ENCODE results near the gene GID8. TPM values are rescaled to one million over a fixed set of nuclear protein-coding genes. Genes with fewer than 3 reads are reported as not detected.

GID8 gene
- total and polyA plus RNA-seq, 4 donors: 11.0 to 35.4 (median 23.7) TPM

- H3K4me3 ChIP-seq: no peak overlapping the region
- 95 to 98% methylated on average over 11 of the region's 11 CpGs for WGBS, 2 donors
- H3K27me3 ChIP-seq (ENCODE audit: control insufficient read depth in 3 of 3, insufficient read depth in 3 of 3, low read length in 2 of 3): no peaks in the 10 kb centered on the region
- ATAC-seq (ENCODE audit: insufficient read depth, low FRiP score) (no peak), DNase-seq (no peak)
- H3K27ac ChIP-seq (ENCODE audit: low read depth in 1 of 2, low read length in 1 of 2): no peak overlapping the region
- TF ChIP-seq, protein P1, sequence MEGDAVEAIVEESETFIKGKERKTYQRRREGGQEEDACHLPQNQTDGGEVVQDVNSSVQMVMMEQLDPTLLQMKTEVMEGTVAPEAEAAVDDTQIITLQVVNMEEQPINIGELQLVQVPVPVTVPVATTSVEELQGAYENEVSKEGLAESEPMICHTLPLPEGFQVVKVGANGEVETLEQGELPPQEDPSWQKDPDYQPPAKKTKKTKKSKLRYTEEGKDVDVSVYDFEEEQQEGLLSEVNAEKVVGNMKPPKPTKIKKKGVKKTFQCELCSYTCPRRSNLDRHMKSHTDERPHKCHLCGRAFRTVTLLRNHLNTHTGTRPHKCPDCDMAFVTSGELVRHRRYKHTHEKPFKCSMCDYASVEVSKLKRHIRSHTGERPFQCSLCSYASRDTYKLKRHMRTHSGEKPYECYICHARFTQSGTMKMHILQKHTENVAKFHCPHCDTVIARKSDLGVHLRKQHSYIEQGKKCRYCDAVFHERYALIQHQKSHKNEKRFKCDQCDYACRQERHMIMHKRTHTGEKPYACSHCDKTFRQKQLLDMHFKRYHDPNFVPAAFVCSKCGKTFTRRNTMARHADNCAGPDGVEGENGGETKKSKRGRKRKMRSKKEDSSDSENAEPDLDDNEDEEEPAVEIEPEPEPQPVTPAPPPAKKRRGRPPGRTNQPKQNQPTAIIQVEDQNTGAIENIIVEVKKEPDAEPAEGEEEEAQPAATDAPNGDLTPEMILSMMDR (IDR thresholded peaks at IDR 0.05; ENCODE audit: control extremely low read depth, extremely low read depth): no peak
- no peak overlapping the region for H3K9ac ChIP-seq (ENCODE audit: insufficient read depth in 1 of 2, low read length in 2 of 2)
- no peaks in the 10 kb centered on the region for H3K9me3 ChIP-seq (ENCODE audit: control insufficient read depth in 4 of 4, insufficient read depth in 3 of 4, low read length in 3 of 4)
- peaks cover 4 to 10% (median 6%) of the 10 kb centered on the region in 5 donors for H3K4me1 ChIP-seq (ENCODE audit: control insufficient read depth in 5 of 5, insufficient read depth in 5 of 5, low read length in 5 of 5)
- peaks cover 42 to 65% (median 52%) of the 10 kb centered on the region in 4 donors for H3K36me3 ChIP-seq (ENCODE audit: control insufficient read depth in 4 of 4, insufficient read depth in 4 of 4, low read length in 4 of 4)
These were observed 27.7 kb upstream of the GID8 start for GRCh38 chr20:62910217-62910766.

- no peak overlapping the region for H3K27ac ChIP-seq (ENCODE audit: low read depth in 1 of 2, low read length in 1 of 2)
- peaks cover 4 to 14% (median 6%) of the 10 kb centered on the region in 5 donors for H3K4me1 ChIP-seq (ENCODE audit: control insufficient read depth in 5 of 5, insufficient read depth in 5 of 5, low read length in 5 of 5)
- no peak overlapping the region for H3K9ac ChIP-seq (ENCODE audit: insufficient read depth in 1 of 2, low read length in 2 of 2)
- 95 to 96% methylated on average over 41 to 45 of the region's 45 CpGs for WGBS, 2 donors
- DNase-seq: no peak
- H3K9me3 ChIP-seq (ENCODE audit: control insufficient read depth in 4 of 4, insufficient read depth in 3 of 4, low read length in 3 of 4): no peaks in the 10 kb centered on the region
- no peak overlapping the region for H3K4me3 ChIP-seq
- H3K27me3 ChIP-seq (ENCODE audit: control insufficient read depth in 3 of 3, insufficient read depth in 3 of 3, low read length in 2 of 3): no peaks in the 10 kb centered on the region
- TF ChIP-seq, protein P1 (IDR thresholded peaks at IDR 0.05; ENCODE audit: control extremely low read depth, extremely low read depth): no peak
- ATAC-seq (ENCODE audit: insufficient read depth, low FRiP score): no peak
- peaks cover 37 to 59% (median 46%) of the 10 kb centered on the region in 4 donors for H3K36me3 ChIP-seq (ENCODE audit: control insufficient read depth in 4 of 4, insufficient read depth in 4 of 4, low read length in 4 of 4)
These were observed 27.0 kb upstream of the GID8 start for GRCh38 chr20:62910777-62911497.

DNA sequence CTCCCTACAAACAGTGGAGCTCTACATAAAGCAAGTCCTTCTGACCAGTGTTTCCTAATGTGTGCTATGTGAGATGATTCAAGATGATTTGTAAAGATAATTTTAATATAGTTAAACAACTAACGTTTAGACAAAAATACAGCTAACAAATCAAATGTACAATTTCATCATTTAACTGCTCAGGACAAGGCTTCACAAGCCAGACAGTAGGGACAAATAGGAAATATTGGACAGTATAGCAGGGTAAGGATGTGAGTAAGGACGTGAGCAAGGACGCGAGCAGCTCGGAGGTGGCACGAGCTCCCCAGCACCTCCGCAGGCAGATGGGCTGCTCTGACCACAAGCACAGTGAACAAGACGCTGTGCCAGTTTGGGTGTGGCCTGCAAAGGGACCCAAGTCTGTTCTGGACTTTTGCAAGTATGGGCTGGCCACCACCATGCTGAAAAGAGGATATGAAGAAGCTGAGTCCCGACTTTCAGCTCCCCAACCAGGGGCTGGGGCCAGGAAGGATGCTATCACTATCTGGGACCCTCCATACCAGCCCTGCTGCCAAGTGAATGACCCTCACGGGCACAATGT is 26.2 kb upstream of the GID8 start:
- H3K36me3 ChIP-seq (ENCODE audit: control insufficient read depth in 4 of 4, insufficient read depth in 4 of 4, low read length in 4 of 4): peaks cover 32 to 51% (median 39%) of the 10 kb centered on the region in 4 donors
- no peak overlapping the region for H3K27ac ChIP-seq (ENCODE audit: low read depth in 1 of 2, low read length in 1 of 2)
- H3K4me3 ChIP-seq: no peak overlapping the region
- 86 to 89% methylated on average over 10 of the region's 10 CpGs for WGBS, 2 donors
- H3K9ac ChIP-seq (ENCODE audit: insufficient read depth in 1 of 2, low read length in 2 of 2): no peak overlapping the region
- H3K9me3 ChIP-seq (ENCODE audit: control insufficient read depth in 4 of 4, insufficient read depth in 3 of 4, low read length in 3 of 4): no peaks in the 10 kb centered on the region
- TF ChIP-seq, protein P1 (IDR thresholded peaks at IDR 0.05; ENCODE audit: control extremely low read depth, extremely low read depth): no peak
- ATAC-seq (ENCODE audit: insufficient read depth, low FRiP score) (no peak), DNase-seq (no peak)
- no peaks in the 10 kb centered on the region for H3K27me3 ChIP-seq (ENCODE audit: control insufficient read depth in 3 of 3, insufficient read depth in 3 of 3, low read length in 2 of 3)
- H3K4me1 ChIP-seq (ENCODE audit: control insufficient read depth in 5 of 5, insufficient read depth in 5 of 5, low read length in 5 of 5): peaks cover 5 to 18% (median 7%) of the 10 kb centered on the region in 5 donors

Measured in lung (tissue), 12 donors.